ENCODE results near the gene KCNK7.

Gene KCNK7

DNA sequence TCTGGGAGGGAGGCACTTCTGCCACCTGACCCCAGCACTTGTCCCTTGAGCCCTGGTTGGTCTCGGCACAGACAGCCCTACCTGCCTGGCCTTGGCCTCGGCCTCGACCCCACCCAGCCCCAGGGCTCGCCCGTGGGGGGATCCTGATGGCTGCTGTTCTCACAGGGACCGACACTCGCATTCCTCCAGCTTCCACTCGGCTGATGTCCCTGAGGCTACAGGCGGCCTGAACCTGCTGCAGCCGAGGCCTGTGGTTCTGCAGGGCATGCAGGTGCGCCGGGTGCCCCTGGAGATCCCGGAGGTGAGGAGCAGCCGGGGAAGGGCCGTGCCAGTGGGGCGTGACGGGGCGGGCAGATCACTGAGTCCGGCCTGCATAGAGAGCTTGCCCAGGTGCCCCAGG lies 25.1 kb upstream of the KCNK7 start:
- TF ChIP-seq ZNF274 (IDR thresholded peaks at IDR 0.05; ENCODE audit: low read depth, low read length) = no peak
- H3K4me3 ChIP-seq (ENCODE audit: low read length) = no peak overlapping the region

- no peak for TF ChIP-seq ZNF274 (IDR thresholded peaks at IDR 0.05; ENCODE audit: low read depth, low read length)
- H3K4me3 ChIP-seq (ENCODE audit: low read length) = no peak overlapping the region
These were observed 23.8 kb upstream of the KCNK7 start for GRCh38 chr11:65619281-65619928.

DNA sequence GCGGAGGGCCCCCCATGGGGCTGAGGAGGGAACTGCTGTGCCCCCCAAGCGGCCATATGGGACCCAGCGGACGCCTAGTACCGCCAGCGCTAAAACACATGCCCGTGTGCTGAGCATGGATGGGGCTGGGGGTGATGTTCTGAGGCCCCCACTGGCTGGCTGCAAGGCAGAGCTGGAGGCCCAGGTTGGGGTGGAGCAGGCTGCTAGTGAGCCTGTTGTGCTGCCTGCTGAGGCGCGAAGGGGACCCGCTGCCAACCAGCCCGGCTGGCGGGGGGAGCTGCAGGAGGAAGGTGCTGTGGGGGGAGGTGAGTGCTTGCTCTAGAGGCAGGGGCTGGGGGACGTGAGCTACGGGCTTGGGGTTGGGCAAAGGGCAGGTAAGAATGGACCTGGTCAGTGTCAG lies 23.2 kb upstream of the KCNK7 start:
- no peak overlapping the region for H3K4me3 ChIP-seq (ENCODE audit: low read length)
- TF ChIP-seq ZNF274 (IDR thresholded peaks at IDR 0.05; ENCODE audit: low read depth, low read length) = no peak

GRCh38 chr11:65617990-65618751 lies 22.6 kb upstream of the KCNK7 start:
- TF ChIP-seq ZNF274 (IDR thresholded peaks at IDR 0.05; ENCODE audit: low read depth, low read length) = no peak
- no peak overlapping the region for H3K4me3 ChIP-seq (ENCODE audit: low read length)

GRCh38 chr11:65617136-65617850 lies 21.7 kb upstream of the KCNK7 start:
- TF ChIP-seq ZNF274 (IDR thresholded peaks at IDR 0.05; ENCODE audit: low read depth, low read length) = no peak
- H3K4me3 ChIP-seq (ENCODE audit: low read length) = peak overlapping the region; percentile 76; the same call in 1 of the 2 replicates

- H3K4me3 ChIP-seq (ENCODE audit: low read length) = peak overlapping the region; percentile 76
- TF ChIP-seq ZNF274 (IDR thresholded peaks at IDR 0.05; ENCODE audit: low read depth, low read length) = no peak
These were observed 21.0 kb upstream of the KCNK7 start for GRCh38 chr11:65616575-65617001.

- TF ChIP-seq ZNF274 (IDR thresholded peaks at IDR 0.05; ENCODE audit: low read depth, low read length) = no peak
- peak overlapping the region; percentile 76 for H3K4me3 ChIP-seq (ENCODE audit: low read length)
These were observed 20.5 kb upstream of the KCNK7 start for GRCh38 chr11:65615950-65616574.

- peak within 1 kb of the TSS; percentile 85 for H3K4me3 ChIP-seq (ENCODE audit: low read length)
- no peak for TF ChIP-seq ZNF274 (IDR thresholded peaks at IDR 0.05; ENCODE audit: low read depth, low read length)
These were observed 19.8 kb upstream of the KCNK7 start, which contains the start of gene PCNX3 for GRCh38 chr11:65615229-65615949. TSS of gene PCNX3 (plus strand) at chr11:65615776. CDS start at chr11:65616312, 536 bp downstream.

DNA sequence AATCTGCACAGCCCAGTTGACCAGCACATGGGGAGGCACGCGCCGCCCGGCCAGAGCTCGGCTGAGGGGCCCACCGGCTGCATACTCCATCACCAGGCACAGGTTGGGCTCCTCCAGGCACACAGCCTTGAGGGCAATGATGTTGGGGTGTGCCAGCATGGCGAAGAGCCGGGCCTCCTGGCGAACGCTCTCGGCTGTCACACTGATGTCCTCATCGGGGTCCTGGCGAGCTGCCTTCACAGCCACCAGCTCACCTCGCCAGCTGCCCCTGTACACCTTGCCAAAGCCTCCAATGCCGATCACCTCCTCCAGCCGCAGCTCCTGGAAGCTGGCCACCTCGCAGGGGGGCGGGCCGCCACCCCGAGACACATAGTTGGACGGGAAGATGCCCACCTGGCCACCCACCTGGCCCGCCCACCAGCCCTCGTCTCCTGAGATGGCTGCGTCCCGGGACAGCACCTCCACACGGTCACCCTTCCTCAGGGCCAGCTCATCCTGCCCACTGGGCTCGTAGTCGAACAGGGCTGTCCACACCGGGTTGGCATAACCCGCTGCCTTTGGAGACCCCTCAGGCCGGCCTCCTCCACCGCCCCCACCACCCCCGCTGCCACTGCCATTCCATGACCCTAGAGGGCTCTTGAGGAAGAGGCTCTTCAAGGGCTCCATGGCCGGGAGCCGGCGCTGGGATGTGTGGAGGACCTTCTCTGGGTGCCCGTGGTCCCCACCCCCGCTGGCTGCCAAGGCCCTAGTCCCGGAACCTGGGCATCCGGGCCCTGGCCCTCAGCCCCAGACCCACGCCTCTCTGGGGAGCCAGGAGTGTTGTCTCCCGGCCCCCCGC lies 17.7 kb upstream of the KCNK7 start:
- TF ChIP-seq ZNF274 (IDR thresholded peaks at IDR 0.05; ENCODE audit: low read depth, low read length) = no peak

GRCh38 chr11:65612691-65613090 lies 17.1 kb upstream of the KCNK7 start:
- no peak for TF ChIP-seq ZNF274 (IDR thresholded peaks at IDR 0.05; ENCODE audit: low read depth, low read length)
- H3K4me3 ChIP-seq (ENCODE audit: low read length) = peak overlapping the region; percentile 85; the same call in 1 of the 2 replicates

More for the DNA sequence above, 17.7 kb upstream of the KCNK7 start:
- H3K4me3 ChIP-seq (ENCODE audit: low read length) = peak overlapping the region; percentile 85

DNA sequence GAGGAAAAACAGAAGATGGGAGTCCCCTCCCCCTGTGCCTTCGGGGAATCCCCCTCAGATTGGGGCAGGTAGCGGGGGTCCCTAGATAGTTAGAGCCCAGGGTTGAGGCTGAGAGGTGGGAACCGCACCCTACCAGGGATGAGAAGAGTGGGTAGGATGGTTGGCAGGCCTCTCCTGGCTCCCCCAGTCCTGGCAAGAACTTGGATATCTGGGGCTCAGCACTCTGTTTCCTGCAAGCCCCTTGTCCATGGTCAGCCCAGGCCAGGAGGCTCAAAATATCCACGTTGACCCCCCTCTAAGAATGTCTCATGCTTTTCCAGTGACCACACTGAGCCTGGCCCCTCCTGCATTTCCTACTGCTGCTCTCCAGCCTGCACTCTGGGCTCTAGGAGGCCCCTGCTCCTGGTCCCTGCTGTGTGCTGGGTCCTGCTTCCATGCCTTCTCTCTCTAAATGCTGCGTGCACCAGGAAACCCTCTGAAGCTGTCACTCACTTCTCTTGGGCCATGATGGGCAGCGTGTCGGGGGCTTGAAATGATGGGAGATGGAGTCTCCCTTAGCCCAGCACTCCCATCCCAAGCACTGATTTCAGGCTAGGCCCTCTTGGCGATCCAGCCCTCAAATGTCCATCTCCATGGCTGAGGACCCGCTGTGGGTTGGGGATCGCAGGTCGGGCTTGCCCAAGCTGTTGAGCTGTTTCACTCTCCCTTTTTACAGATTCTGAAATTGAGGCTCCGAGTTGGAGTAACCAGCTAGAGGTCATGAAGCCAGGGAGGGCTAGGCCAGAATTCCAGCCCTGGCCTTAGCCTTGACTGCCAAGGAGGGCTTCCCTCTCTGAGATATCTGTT lies 16.4 kb upstream of the KCNK7 start:
- TF ChIP-seq ZNF274 (IDR thresholded peaks at IDR 0.05; ENCODE audit: low read depth, low read length) = no peak
- H3K4me3 ChIP-seq (ENCODE audit: low read length) = peak overlapping the region; percentile 85; the same call in 1 of the 2 replicates
